HCT116 (cell line): ENCODE results near the gene ADGRE2. TPM values are rescaled to one million over a fixed set of nuclear protein-coding genes. Genes with fewer than 3 reads are reported as not detected.

Experiments
- ATAC-seq: fragments of 200-7000 bp; cut with Tn5 transposase; 2 replicates; pipeline ENCODE4 v1.9.1; 2020; ENCODE audit warnings: mild to moderate bottlenecking, moderate library complexity
- BruUV-seq: library from RNA; stranded (reverse); fragments of 400-500 nt; replicated peaks from 2 replicates; lab custom pipeline; 2021; lab: Mats Ljungman, UMichigan
- CTCF ChIA-PET: fragments of 300-600 bp; sonication (Branson Sonifier 250); formaldehyde crosslinking; loops from one replicate; lab custom pipeline; 2021; ENCODE audit warnings: antibody characterized with exemption; lab: Charles Lee
- POLR2A ChIA-PET: fragments of 300-600, 350-600 bp; sonication (Branson Sonifier 250); formaldehyde crosslinking; loops from one replicate; lab custom pipeline; 2021; ENCODE audit warnings: antibody characterized with exemption; lab: Charles Lee
- RAD21 ChIA-PET, 2 experiments: fragments of 300-600 bp; sonication (Branson Sonifier 250); formaldehyde crosslinking; loops; one replicate each; lab custom pipeline; 2023; ENCODE audit warnings: low total read pairs in 2 of 2; ENCODE audit not compliant: uncharacterized antibody in 2 of 2, unreplicated experiment in 2 of 2, low non-redundant PET in 1 of 2; lab: Charles Lee
- DNase-seq: peaks from one replicate; pipeline ENCODE4 v3.0.0-alpha.2; 2010; ENCODE audit warnings: low read depth, low spot score
- H2AFZ ChIP-seq: fragments of 200-600 bp; shearing (Covaris generic), sonication (generic); 2 replicates; pipeline ENCODE4 v1.6.1; 2017; ENCODE audit warnings: low read depth, mixed run types, mixed read lengths, antibody characterized with exemption, low read length; ENCODE audit not compliant: poor library complexity, severe bottlenecking
- H3K27ac ChIP-seq: 2 replicates; pipeline ENCODE4 v1.5.1; 2012; ENCODE audit warnings: low read depth, low read length
- H3K27me3 ChIP-seq: fragments of 200-600 bp; sonication (generic); 2 replicates; pipeline ENCODE4 v1.6.1; 2016; ENCODE audit warnings: mixed run types, low read length, mixed read lengths; ENCODE audit not compliant: insufficient read depth
- H3K36me3 ChIP-seq, 2 experiments: fragments of 200-500 bp in 1 of 2; fragments of 200-600 bp in 1 of 2; sonication (Bioruptor generic) in 1 of 2; sonication (generic) in 1 of 2; 2 replicates each; pipeline versions ENCODE4 v1.5.1 to v1.6.1; 2014 to 2016; ENCODE audit warnings: low read length in 2 of 2, inconsistent platforms in 1 of 2, mixed read lengths in 1 of 2, mixed run types in 1 of 2; ENCODE audit not compliant: insufficient read depth in 2 of 2, control insufficient read depth in 1 of 2
- H3K4me1 ChIP-seq, 2 experiments: fragments of 200-600 bp in 1 of 2; sonication (generic) in 1 of 2; 2 replicates each; pipeline versions ENCODE4 v1.5.1 to v1.6.1; 2012 to 2017; ENCODE audit warnings: low read length in 2 of 2, inconsistent platforms in 1 of 2, mild to moderate bottlenecking in 1 of 2, mixed read lengths in 1 of 2, mixed run types in 1 of 2, moderate library complexity in 1 of 2; ENCODE audit not compliant: insufficient read depth in 2 of 2, control insufficient read depth in 1 of 2
- H3K4me2 ChIP-seq: fragments of 200-600 bp; sonication (generic); 2 replicates; pipeline ENCODE4 v1.6.1; 2017; ENCODE audit warnings: mixed run types, low read length, mixed read lengths
- H3K4me3 ChIP-seq, 2 experiments: fragments of 200-600 bp in 1 of 2; sonication (generic) in 1 of 2; replicated peaks in 1 of 2; 2 replicates each; pipeline ENCODE4 v1.5.1; 2011 to 2016; ENCODE audit warnings: low read length in 2 of 2, control low read depth in 1 of 2, low read depth in 1 of 2, mild to moderate bottlenecking in 1 of 2, mixed read lengths in 1 of 2, mixed run types in 1 of 2
- H3K79me2 ChIP-seq: fragments of 200-600 bp; sonication (generic); 2 replicates; pipeline ENCODE4 v1.6.1; 2017; ENCODE audit warnings: mild to moderate bottlenecking, mixed run types, low read length, moderate library complexity, mixed read lengths; ENCODE audit not compliant: insufficient read depth
- H3K9ac ChIP-seq: fragments of 200-600 bp; sonication (generic); 2 replicates; pipeline ENCODE4 v1.6.1; 2016; ENCODE audit warnings: low read length, mixed read lengths
- H3K9me2 ChIP-seq: fragments of 200-600 bp; sonication (generic), shearing (Covaris generic); 2 replicates; pipeline ENCODE4 v1.6.1; 2017; ENCODE audit warnings: mixed run types, mild to moderate bottlenecking, moderate library complexity; ENCODE audit not compliant: insufficient read depth
- H3K9me3 ChIP-seq, 2 experiments: fragments of 200-500 bp in 1 of 2; fragments of 200-600 bp in 1 of 2; sonication (Bioruptor generic) in 1 of 2; sonication (generic) in 1 of 2; 2 replicates each; pipeline ENCODE4 v1.6.1; 2014 to 2017; ENCODE audit warnings: low read length in 2 of 2, mixed read lengths in 2 of 2, inconsistent platforms in 1 of 2, low read depth in 1 of 2, mild to moderate bottlenecking in 1 of 2, mixed run types in 1 of 2, moderate library complexity in 1 of 2; ENCODE audit not compliant: control insufficient read depth in 1 of 2, insufficient read depth in 1 of 2
- H4K20me1 ChIP-seq: fragments of 200-600 bp; sonication (generic), shearing (Covaris generic); 2 replicates; pipeline ENCODE4 v1.6.1; 2017; ENCODE audit warnings: mixed run types, mild to moderate bottlenecking, moderate library complexity; ENCODE audit not compliant: insufficient read depth
- CEBPB ChIP-seq: IDR thresholded peaks from 2 replicates; pipeline ENCODE4 v1.6.1; 2012; ENCODE audit warnings: low read depth
- CTCF ChIP-seq, 3 experiments: fragments of 200-600 bp in 1 of 3; sonication (generic) in 1 of 3; IDR thresholded peaks in 2 of 3; conservative IDR thresholded peaks in 1 of 3; 2 replicates each; pipeline ENCODE4 v1.5.1; 2012 to 2017; ENCODE audit warnings: low read depth in 2 of 3, low read length in 2 of 3, antibody characterized with exemption in 1 of 3, borderline replicate concordance in 1 of 3, control low read depth in 1 of 3, mild to moderate bottlenecking in 1 of 3, mixed read lengths in 1 of 3, mixed run types in 1 of 3, moderate library complexity in 1 of 3; ENCODE audit not compliant: insufficient read depth in 1 of 3
- EGR1 ChIP-seq: IDR thresholded peaks from 2 replicates; pipeline ENCODE4 v1.6.1; 2012; ENCODE audit warnings: low read depth
- ELF1 ChIP-seq: IDR thresholded peaks from 2 replicates; pipeline ENCODE4 v1.6.1; 2012; ENCODE audit warnings: low read depth, borderline replicate concordance
- EZH2 ChIP-seq: fragments of 200-600 bp; sonication (generic); IDR thresholded peaks from 2 replicates; pipeline ENCODE4 v1.6.1; 2017; ENCODE audit warnings: antibody characterized with exemption, mixed run types
- EZH2phosphoT487 ChIP-seq: fragments of 200-600 bp; IDR thresholded peaks from 2 replicates; pipeline ENCODE4 v1.6.1; 2018; ENCODE audit warnings: antibody characterized with exemption, borderline replicate concordance
- JUND ChIP-seq: IDR thresholded peaks from 2 replicates; pipeline ENCODE4 v1.6.1; 2012
- MAX ChIP-seq: IDR thresholded peaks from 2 replicates; pipeline ENCODE4 v1.6.1; 2012
- POLR2A ChIP-seq: IDR thresholded peaks from 2 replicates; pipeline ENCODE4 v1.7.0; 2011; ENCODE audit warnings: borderline replicate concordance; ENCODE audit not compliant: insufficient read depth, insufficient read length; ENCODE audit errors: extremely low read depth
- POLR2AphosphoS5 ChIP-seq: IDR thresholded peaks from 2 replicates; pipeline ENCODE4 v1.6.1; 2011; ENCODE audit warnings: mild to moderate bottlenecking, low read depth, low read length, moderate library complexity
- REST ChIP-seq: IDR thresholded peaks from 2 replicates; pipeline ENCODE4 v1.6.1; 2012; ENCODE audit warnings: low read depth
- SIN3A ChIP-seq: IDR thresholded peaks from 2 replicates; pipeline ENCODE4 v1.6.1; 2012; ENCODE audit warnings: low read depth
- SP1 ChIP-seq: IDR thresholded peaks from 2 replicates; pipeline ENCODE4 v1.6.1; 2012; ENCODE audit warnings: low read depth
- SRF ChIP-seq: IDR thresholded peaks from 2 replicates; pipeline ENCODE4 v1.6.1; 2012; ENCODE audit warnings: low read depth
- TCF7L2 ChIP-seq: IDR thresholded peaks from 2 replicates; pipeline ENCODE4 v1.7.0; 2011; ENCODE audit warnings: borderline replicate concordance, inconsistent platforms; ENCODE audit not compliant: insufficient read depth, insufficient read length; ENCODE audit errors: extremely low read depth
- YY1 ChIP-seq: IDR thresholded peaks from 2 replicates; pipeline ENCODE4 v1.6.1; 2011; ENCODE audit warnings: low read length, low read depth, moderate library complexity, mild to moderate bottlenecking; ENCODE audit not compliant: insufficient replicate concordance; ENCODE audit errors: extremely low read depth
- ZNF274 ChIP-seq: fragments of 200-500 bp; sonication (Bioruptor generic); IDR thresholded peaks from 2 replicates; pipeline ENCODE4 v1.6.1; 2014; ENCODE audit warnings: mild to moderate bottlenecking, low read depth, low read length, inconsistent platforms
- intact Hi-C: fragments of 100-400 bp; cut with micrococcal nuclease; formaldehyde crosslinking; loops from 2 replicates; pipeline ENCODE4 v1.10.0; 2022
- total RNA-seq: library from RNA; stranded (reverse); gene quantifications from one replicate; pipeline ENCODE4 v1.2.1, GENCODE V29; 2021; ENCODE audit not compliant: unreplicated experiment

ADGRE2 gene
- total RNA-seq, 1 experiment from 2014 or later = 8.4 TPM

GRCh38 chr19:14683439-14683838, 94.9 kb downstream of the ADGRE2 start:
- CTCF ChIA-PET = no interaction called here
- no peaks in the 10 kb centered on the region for H3K4me1 ChIP-seq
- no peaks in the 10 kb centered on the region for H3K9me3 ChIP-seq
- ATAC-seq = no peak
- H3K9ac ChIP-seq = no peak overlapping the region
- TF ChIP-seq SIN3A (no peak), ZNF274 (no peak), EZH2phosphoT487 (no peak), TCF7L2 (no peak), SRF (no peak), JUND (no peak), EGR1 (no peak), SP1 (no peak), MAX (no peak), POLR2A (no peak), EZH2 (no peak), POLR2AphosphoS5 (no peak), ELF1 (no peak), CEBPB (no peak), YY1 (no peak), CTCF (IDR thresholded peaks at IDR 0.05 in 2 of 3, conservative IDR thresholded peaks at IDR 0.05 in 1 of 3; ENCODE audit: borderline replicate concordance in 1 of 3, insufficient read depth in 1 of 3, low read depth in 2 of 3, low read length in 2 of 3) (no peak), REST (no peak)
- TF ChIP-seq, all 23 proteins: peak for 0
- H3K36me3 ChIP-seq = no peaks in the 10 kb centered on the region
- intact Hi-C loops = no loop called here
- no peak overlapping the region for H3K4me2 ChIP-seq
- H3K27ac ChIP-seq = no peak overlapping the region
- H2AFZ ChIP-seq = no peak overlapping the region
- no peak for DNase-seq
- ChIA-PET RAD21 (no interaction called here), POLR2A (interaction anchor here (1.1 kb wide), 1 partner anchor 10 kb away, joined by 3 read pairs; no protein-coding TSS in a partner anchor)
- no peak overlapping the region for H3K4me3 ChIP-seq
- H3K79me2 ChIP-seq = no peaks in the 10 kb centered on the region
- no peaks in the 10 kb centered on the region for H3K9me2 ChIP-seq
- H4K20me1 ChIP-seq = no peaks in the 10 kb centered on the region
- BruUV-seq = no TSS peak
- no peaks in the 10 kb centered on the region for H3K27me3 ChIP-seq
